ENCODE measurements around the gene SNTA1. TPM values are rescaled to one million over a fixed set of nuclear protein-coding genes. Genes with fewer than 3 reads are reported as not detected.

The SNTA1 gene
- total RNA-seq = 14.4 and 29.9 TPM in 2 replicates

GRCh38 chr20:33443512-33444239 is at the start of gene SNTA1:
SNTA1 (minus strand) TSS chr20:33443763; CDS start chr20:33443620, 143 bp downstream.

GRCh38 chr20:33490023-33490933 is 46.7 kb upstream of the SNTA1 start, which contains the start of gene CBFA2T2:
CBFA2T2 (plus strand) TSS chr20:33490096; CDS start chr20:33490268, 172 bp downstream.

GRCh38 chr20:33401184-33401920 is 42.2 kb downstream of the SNTA1 start, which contains the start of gene CDK5RAP1:
CDK5RAP1 (minus strand) TSS chr20:33401519; CDS start chr20:33397064, 4,455 bp downstream.

Other genes starting within 250 kb of the SNTA1 start
- gene BPIFA3, start 226.4 kb downstream of the SNTA1 start, total RNA-seq = not detected in 2 replicates
- not detected in 2 replicates for gene BPIFA1, start 207.8 kb downstream of the SNTA1 start, total RNA-seq
- gene BPIFB1, start 160.5 kb downstream of the SNTA1 start, total RNA-seq = not detected in 2 replicates
- gene CDK5RAP1, start 42.2 kb downstream of the SNTA1 start, total RNA-seq = 17.2 and 23.4 TPM in 2 replicates
- gene CBFA2T2, start 46.3 kb upstream of the SNTA1 start, total RNA-seq = 3.3 and 3.7 TPM in 2 replicates
- gene C20orf144, start 218.6 kb upstream of the SNTA1 start, total RNA-seq = 0.19 and 0.28 TPM in 2 replicates
- gene ACTL10, start 223.2 kb upstream of the SNTA1 start, total RNA-seq = 2.7 and 2.8 TPM in 2 replicates
- gene NECAB3, start 230.7 kb upstream of the SNTA1 start, total RNA-seq = 15.0 and 24.0 TPM in 2 replicates
- gene E2F1, start 242.6 kb upstream of the SNTA1 start, total RNA-seq = 2.8 and 16.1 TPM in 2 replicates